Esophagus squamous epithelium (tissue), 4 donors: Measurements from ENCODE around the gene SH2D6.

Experiments used
- POLR2A ChIP-seq, 4 donors: fragments of 450-650 bp; IDR thresholded peaks; one replicate each; pipeline ENCODE4 v1.6.1; 2017; ENCODE audit warnings: antibody characterized with exemption in 4 of 4, mild to moderate bottlenecking in 4 of 4, moderate library complexity in 3 of 4
- TF ChIP-seq, protein P1 (sequence below), 6 experiments: fragments of 450-650 bp in 4 of 6; fragments of 200-600 bp in 2 of 6; sonication (generic) in 2 of 6; IDR thresholded peaks; one replicate each; pipeline ENCODE4 v1.5.1; 2016 to 2019; ENCODE audit warnings: antibody characterized with exemption in 6 of 6, mild to moderate bottlenecking in 4 of 6, moderate library complexity in 4 of 6

DNA sequence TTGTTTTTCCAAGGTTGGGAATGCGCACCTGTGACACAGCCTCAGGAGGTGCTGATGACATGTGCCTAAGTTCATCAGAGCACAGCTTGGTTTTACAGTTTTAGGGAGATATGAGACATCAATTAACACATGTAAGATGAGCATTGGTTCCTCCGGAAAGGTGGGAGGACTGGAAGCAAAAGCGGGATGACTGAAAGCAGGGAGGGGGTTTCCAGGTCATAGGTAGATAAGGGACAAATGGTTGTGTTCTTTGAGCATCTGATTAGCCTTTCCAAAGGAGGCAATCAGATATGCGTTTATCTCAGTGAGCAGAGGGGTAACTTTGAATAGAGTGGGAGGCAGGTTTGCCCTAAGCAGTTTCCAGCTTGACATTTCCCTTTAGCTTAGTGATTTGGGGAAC, 34.7 kb upstream of the SH2D6 start:
- TF ChIP-seq, protein P1, sequence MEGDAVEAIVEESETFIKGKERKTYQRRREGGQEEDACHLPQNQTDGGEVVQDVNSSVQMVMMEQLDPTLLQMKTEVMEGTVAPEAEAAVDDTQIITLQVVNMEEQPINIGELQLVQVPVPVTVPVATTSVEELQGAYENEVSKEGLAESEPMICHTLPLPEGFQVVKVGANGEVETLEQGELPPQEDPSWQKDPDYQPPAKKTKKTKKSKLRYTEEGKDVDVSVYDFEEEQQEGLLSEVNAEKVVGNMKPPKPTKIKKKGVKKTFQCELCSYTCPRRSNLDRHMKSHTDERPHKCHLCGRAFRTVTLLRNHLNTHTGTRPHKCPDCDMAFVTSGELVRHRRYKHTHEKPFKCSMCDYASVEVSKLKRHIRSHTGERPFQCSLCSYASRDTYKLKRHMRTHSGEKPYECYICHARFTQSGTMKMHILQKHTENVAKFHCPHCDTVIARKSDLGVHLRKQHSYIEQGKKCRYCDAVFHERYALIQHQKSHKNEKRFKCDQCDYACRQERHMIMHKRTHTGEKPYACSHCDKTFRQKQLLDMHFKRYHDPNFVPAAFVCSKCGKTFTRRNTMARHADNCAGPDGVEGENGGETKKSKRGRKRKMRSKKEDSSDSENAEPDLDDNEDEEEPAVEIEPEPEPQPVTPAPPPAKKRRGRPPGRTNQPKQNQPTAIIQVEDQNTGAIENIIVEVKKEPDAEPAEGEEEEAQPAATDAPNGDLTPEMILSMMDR (IDR thresholded peaks at IDR 0.05), result no peak
- no peak for TF ChIP-seq POLR2A (IDR thresholded peaks at IDR 0.05)
